ENCODE measurements around the gene PDRG1.
"Not testable (repeated sequence)": the region's sequence is repeated elsewhere in the genome, so short reads cannot be mapped to it uniquely, and the experiment has no call there.

PDRG1 gene

GRCh38 chr20:31925631-31926030 lies 26.2 kb downstream of the PDRG1 start:
- no peak for DNase-seq

GRCh38 chr20:31924561-31924960 lies 27.3 kb downstream of the PDRG1 start:
- DNase-seq: no peak

- peak; percentile 8 to 50 for DNase-seq
Measured at GRCh38 chr20:31923388-31924331, 28.2 kb downstream of the PDRG1 start.

- DNase-seq: no peak
Measured at GRCh38 chr20:31922588-31922987, 29.3 kb downstream of the PDRG1 start.

DNA sequence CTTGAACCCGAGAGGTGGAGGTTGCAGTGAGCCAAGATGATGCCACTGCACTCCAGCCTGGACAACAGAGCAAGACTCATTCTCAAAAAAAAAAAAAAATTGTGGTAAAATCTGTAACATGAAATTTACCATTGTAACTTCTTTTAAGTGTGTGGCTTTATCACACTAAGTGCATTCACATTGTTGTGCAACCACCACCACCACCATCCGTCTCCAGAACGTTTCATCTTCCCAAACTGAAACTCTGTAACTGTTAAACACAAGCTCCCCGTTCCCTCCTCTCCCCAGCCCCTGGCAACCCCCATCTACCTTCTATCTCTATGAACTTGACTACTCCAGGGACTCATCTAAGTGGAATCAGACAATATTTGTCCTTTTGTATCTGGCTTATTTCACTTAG lies 29.7 kb downstream of the PDRG1 start:
- no peak for DNase-seq

GRCh38 chr20:31921480-31921879 lies 30.4 kb downstream of the PDRG1 start:
- DNase-seq: not testable (repeated sequence)

GRCh38 chr20:31920275-31920855 lies 31.5 kb downstream of the PDRG1 start:
- DNase-seq: no peak

- no peak for DNase-seq
Measured at GRCh38 chr20:31919410-31920155, 32.3 kb downstream of the PDRG1 start.

DNA sequence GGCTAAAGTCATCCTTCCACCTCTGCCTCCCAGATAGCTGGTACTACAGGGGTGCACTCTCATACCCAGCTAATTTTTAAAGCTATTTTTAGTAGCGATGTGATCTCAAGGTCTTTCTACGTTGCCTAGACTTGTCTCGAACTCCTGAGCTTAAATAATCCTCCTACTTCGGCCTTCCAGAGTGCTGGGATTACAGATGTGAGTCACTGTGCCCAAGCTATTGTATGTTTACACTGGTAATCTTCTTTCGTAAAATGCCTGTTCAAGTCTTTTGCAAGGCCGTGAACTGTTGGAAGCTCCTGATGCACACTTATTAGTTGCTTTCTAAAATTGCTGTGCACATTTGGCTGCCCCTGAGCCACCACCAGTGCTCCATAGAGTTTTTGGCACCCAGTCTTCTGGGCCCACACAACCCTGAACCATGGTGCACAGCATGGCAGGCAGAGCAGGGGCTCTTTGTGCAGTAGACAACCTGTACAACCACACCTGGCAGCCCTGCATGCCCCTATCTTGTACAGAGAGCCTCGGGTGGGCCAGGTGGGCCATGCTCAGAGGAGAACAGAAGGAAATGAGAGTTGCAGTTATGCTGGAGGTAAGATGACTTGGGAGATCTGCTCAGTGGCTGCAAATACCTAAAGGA lies 33.3 kb downstream of the PDRG1 start:
- DNase-seq: no peak

DNA sequence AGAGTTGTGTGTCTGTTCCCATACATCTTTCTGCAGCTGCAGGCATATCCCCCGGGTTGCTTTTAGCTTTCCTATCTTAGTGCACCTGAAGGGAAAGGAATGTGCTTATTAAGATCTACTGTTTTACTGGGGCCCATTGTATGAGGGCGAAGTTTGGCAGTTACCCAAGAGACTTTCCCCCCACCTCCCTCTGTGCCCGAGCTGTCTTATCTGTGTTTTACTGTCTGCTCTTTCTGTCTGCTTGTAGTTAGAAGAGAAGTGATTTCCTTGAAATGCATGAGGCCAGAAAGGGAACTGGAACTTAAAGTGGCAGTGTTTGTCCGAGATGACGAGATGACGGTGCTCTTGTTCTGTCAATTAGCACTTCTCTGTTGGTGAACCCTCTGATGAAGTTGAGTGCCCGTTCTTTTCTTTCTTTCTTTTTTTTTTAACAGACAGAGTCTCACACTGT lies 33.9 kb downstream of the PDRG1 start:
- peak; percentile 49 to 54 for DNase-seq

- DNase-seq: no peak
Measured at GRCh38 chr20:31916708-31917107, 35.1 kb downstream of the PDRG1 start.

DNA sequence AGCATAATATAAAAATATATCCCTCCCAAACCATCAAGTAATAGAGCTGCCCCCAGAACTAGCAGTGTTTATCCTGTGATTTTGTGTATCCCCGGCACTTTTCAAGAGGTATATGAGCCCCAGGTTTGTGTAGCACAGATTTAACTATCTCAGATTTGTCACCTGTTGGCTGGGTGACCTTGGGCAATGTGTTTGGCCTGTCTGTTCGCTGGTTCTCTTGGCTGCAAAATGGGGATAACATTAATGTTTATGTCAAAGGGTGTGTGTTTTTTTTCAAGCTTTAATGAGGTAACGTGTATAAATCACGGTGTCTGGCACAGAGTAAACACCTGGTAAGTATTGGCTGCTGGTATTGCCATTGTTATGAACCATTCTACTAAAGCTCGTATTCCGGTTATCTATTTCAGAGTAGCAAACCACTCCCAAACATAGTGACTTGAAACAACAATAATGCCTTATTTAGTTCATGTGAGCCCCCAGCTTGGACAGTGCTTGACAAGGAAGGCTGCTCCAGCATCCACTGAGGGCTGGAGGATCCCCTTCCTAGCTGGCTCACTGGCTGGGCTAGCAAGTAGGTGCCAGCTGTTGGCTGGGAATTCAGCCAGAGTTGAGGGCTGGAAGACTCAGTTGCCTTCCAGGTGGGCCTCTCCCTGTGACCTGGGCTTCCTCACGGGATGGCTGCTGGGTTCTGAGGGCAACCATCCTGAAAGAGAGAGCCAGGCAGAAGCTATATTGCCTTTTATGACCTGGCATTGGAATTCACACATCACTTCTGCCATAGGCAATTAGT lies 36.2 kb downstream of the PDRG1 start:
- DNase-seq: no peak

DNA sequence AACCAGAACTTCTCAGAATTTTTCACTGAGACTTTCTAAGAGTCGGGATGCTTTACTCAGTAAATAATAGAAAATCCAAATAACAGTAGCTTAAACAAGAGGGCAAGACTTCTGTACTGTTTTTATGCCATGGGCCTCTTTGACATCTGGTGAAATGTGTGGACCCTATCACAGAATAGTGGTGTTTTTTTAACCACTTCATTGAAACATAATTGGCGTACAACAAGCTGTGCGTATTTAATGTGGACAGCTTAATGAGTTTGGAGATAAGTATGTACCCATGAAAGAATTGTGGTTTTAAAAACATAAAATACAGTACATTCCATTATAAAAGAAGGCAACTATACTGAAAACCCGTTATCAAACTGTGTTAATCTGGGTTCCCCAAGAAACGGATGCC lies 37.7 kb downstream of the PDRG1 start:
- no peak for DNase-seq

DNA sequence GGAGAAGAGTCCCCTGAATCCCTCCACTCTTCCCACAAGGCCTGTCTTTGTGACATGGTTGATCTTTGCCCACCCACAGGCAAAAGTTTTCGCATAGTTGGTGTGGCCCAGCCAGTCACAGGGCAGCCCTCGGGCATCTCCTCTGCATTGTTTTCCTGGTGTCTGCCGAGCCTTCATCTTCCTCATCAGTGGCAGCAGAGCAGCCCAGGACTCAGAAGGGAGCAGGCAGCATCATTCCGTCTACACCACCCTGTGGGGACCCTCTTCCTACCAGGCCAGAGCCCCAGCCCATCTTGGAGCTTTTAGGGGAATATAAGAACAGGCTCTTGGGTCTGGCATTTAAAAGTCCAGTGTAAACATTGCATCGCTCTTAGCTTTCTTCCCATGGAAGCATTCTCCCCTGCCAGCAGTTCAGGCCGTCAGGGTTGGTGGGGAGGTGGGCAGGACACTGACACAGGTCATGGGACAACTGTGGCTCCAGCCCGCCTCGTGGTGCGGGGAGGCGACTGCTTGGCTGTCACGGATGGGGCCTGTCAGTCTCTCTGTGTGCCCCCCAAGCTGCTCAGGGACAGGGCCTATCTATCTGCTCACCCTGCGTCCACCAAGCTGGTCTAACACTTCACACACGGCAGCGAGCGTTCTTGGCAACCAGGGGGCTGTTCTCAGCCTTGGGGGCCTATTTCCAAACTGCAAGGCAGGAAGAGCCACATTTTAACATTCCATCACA lies 38.3 kb downstream of the PDRG1 start:
- no peak for DNase-seq

GRCh38 chr20:31910071-31910803 lies 41.6 kb downstream of the PDRG1 start:
- DNase-seq: no peak

DNA sequence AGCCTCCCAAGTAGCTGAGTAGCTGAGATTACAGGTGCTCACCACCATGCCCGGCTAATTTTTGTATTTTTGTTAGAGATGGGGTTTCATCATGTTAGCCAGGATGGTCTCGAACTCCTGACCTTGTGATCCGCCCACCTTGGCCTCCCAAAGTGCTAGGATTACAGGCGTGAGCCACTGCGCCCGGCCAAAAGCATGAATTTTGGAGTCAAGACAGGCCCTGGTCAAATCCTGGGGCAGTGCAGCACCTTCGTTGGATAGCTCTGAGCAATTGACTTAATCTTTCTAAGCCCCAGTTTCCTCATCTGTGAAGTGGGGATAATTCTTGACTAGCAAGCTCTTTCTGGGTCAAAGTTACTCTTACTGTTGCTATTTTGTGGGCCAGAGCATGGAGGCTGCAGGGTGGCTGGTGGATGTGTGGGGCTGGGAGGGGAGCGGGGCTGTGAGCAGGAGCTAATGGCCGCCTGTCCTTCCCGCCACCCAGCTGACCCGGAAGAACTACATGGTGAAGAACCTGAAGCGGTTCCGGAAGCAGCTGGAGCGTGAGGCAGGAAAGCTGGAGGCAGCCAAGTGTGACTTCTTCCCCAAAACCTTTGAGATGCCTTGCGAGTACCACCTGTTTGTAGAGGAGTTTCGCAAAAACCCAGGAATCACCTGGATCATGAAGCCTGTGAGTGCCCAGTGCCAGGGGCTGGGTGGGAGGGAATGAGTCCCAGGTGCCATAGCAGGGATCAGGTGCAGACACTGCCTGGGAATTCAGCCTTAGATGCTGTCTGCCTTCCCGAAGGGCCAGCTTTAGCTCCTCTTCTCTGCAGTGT lies 42.4 kb downstream of the PDRG1 start:
- no peak for DNase-seq

DNA sequence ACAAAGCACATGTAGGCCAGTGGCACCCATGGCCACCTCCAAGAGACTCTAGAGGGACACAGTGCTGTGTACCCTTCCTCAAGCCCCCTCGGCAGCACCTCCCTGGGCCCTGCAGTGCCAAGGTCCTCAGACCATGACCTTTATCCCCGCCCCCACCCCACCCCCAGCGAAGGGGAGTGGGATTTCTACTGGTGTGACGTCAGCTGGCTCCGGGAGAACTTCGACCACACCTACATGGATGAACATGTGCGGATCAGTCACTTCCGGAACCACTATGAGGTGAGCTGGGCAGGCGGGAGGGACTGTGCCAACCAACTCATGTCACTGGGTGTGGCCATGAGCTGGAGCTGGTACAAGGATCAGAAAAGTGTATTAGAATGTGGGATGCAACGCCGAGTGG lies 43.4 kb downstream of the PDRG1 start:
- no peak for DNase-seq

DNA sequence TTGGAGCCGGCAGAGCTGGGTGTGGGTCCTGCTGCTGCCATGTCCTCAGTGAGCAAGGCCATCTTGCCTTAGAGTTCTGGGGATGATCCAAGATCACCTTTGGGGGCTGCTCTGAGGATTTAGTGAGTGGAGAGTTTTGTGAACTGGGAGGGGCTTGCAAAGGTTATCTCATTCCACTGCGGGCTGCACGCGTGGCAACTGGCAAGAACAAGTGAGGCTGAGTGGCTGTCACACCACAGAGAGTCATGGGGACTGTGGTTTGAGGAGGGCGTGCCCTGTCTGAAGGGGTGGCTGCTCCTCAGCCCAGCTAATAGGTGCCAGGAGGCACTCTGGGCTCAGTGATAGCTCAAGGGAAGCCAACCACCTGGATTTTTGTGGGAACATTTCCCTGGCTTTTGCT lies 43.8 kb downstream of the PDRG1 start:
- DNase-seq: no peak

DNA sequence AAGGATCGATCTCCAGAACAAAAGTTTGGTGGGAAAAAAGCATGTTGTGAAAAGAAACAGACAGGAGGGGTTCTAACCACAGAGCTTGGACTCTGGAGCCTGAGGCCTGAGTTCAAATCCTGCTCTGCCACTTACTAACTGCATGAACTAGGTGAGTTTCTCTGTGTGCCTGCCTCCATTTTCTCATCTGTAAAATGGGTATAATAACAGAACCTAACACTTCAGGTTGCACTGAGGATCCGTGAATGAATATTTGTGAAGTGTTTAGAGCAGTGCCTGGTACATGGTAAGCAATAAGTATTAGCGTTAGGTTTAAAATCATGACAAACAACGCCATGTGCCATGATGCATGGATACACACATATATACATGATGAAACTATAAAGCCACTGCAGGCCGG lies 44.8 kb downstream of the PDRG1 start:
- no peak for DNase-seq

GRCh38 chr20:31906001-31906400 lies 45.8 kb downstream of the PDRG1 start:
- DNase-seq: no peak
